Type B pancreatic cell (in vitro differentiated cells): ENCODE measurements around the gene DOK6. TPM values are rescaled to one million over a fixed set of nuclear protein-coding genes. Genes with fewer than 3 reads are reported as not detected.

Experiments
- DNase-seq: peaks from one replicate; pipeline ENCODE4 v3.0.0; 2021; ENCODE audit warnings: mixed read lengths; ENCODE audit not compliant: unreplicated experiment; ENCODE audit errors: extremely low spot score
- H3K27ac Mint-ChIP-seq: 2 replicates; pipeline ENCODE4 v1.8.0; 2021; ENCODE audit warnings: mild to moderate bottlenecking, mixed read lengths
- H3K27me3 Mint-ChIP-seq: 2 replicates; pipeline ENCODE4 v1.8.0; 2021; ENCODE audit warnings: mixed read lengths
- H3K36me3 Mint-ChIP-seq: 2 replicates; pipeline ENCODE4 v1.8.0; 2021; ENCODE audit warnings: mixed read lengths
- H3K4me1 Mint-ChIP-seq: one replicate; pipeline ENCODE4 v1.8.0; 2021; ENCODE audit warnings: mixed read lengths; ENCODE audit not compliant: unreplicated experiment
- H3K4me3 Mint-ChIP-seq: 2 replicates; pipeline ENCODE4 v1.8.0; 2021; ENCODE audit warnings: mild to moderate bottlenecking, mixed read lengths
- H3K9me3 Mint-ChIP-seq: 2 replicates; pipeline ENCODE4 v1.8.0; 2021; ENCODE audit warnings: mixed read lengths
- CTCF ChIP-seq: fragments of 200-600 bp; sonication (generic); conservative IDR thresholded peaks from 2 replicates; pipeline ENCODE4 v1.5.0; 2021; ENCODE audit warnings: antibody characterized with exemption, mild to moderate bottlenecking
- total RNA-seq: library from RNA; stranded (reverse); gene quantifications from 2 replicates; pipeline ENCODE4 v1.2.1, GENCODE V29; 2021; ENCODE audit warnings: low replicate concordance

Gene DOK6
- total RNA-seq, 1 donor from 2014 or later, result 7.3 TPM

DNA sequence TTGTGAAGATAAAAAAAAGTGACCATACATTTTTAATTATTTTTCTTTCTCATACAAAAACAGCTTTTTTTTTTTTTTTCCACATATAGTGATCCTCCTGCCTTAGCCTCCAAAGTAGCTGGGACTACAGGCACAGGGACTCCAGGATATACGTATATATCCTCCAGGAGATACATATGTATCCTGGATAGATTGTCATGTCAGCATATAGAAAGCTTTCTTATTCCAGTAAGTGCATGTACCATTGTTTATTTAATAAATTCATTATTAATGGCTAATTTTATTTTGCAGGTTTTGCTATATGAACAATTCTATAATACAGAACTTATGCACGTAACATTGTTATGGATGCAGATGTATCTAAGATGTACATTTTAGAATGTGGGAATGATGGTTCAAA is 138.7 kb downstream of the DOK6 start:
- H3K4me3 Mint-ChIP-seq, result no peak overlapping the region
- DNase-seq, result no peak
- H3K27ac Mint-ChIP-seq, result no peak overlapping the region
- H3K9me3 Mint-ChIP-seq, result no peaks in the 10 kb centered on the region
- H3K36me3 Mint-ChIP-seq, result no peaks in the 10 kb centered on the region
- no peaks in the 10 kb centered on the region for H3K27me3 Mint-ChIP-seq
- TF ChIP-seq CTCF, result no peak
- H3K4me1 Mint-ChIP-seq, result no peaks in the 10 kb centered on the region

DNA sequence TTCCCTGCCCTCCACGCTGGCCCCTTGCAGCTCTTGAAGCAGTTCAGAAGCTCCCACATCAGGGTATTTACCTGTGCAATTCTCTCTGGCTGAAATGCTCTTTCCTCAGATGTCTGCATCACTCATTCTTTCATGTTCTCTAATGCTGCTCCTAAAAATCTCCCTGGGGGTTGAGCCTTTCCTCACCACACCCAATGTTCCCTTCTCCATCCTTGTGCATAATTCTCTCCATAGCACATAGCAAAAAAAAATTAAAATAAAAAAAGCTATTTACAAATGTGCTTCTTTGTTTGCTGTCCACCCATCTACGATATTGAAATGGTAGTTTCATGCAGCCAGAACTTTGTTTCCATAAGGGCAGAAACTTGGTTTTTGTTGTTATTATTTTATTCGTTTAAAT is 155.5 kb downstream of the DOK6 start:
- H3K4me3 Mint-ChIP-seq, result no peak overlapping the region
- no peaks in the 10 kb centered on the region for H3K36me3 Mint-ChIP-seq
- no peak for TF ChIP-seq CTCF
- peaks cover 6% of the 10 kb centered on the region for H3K4me1 Mint-ChIP-seq
- DNase-seq, result no peak
- H3K9me3 Mint-ChIP-seq, result no peaks in the 10 kb centered on the region
- no peak overlapping the region for H3K27ac Mint-ChIP-seq
- no peaks in the 10 kb centered on the region for H3K27me3 Mint-ChIP-seq

DNA sequence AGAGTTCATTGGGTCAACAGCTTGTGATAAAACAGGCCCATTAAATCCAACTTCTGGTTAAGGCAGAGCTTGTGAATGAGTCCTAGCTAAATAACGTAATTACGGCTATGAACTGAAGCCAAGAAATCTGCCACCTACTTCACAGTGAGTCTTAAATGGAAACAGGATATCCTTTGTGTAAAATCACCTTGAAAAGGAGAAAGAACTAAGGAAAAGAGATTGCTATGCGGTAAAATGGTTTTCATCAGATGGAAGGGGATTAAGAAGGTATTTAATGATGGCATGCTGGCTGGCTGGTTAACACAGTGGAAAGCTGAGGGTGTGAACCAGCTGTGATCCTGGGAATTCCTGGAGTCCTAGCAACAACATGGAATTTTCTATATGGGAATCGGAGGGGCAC is 156.6 kb downstream of the DOK6 start:
- no peaks in the 10 kb centered on the region for H3K9me3 Mint-ChIP-seq
- no peaks in the 10 kb centered on the region for H3K36me3 Mint-ChIP-seq
- peaks cover 6% of the 10 kb centered on the region for H3K4me1 Mint-ChIP-seq
- DNase-seq, result no peak
- H3K27me3 Mint-ChIP-seq, result no peaks in the 10 kb centered on the region
- no peak overlapping the region for H3K4me3 Mint-ChIP-seq
- no peak for TF ChIP-seq CTCF
- H3K27ac Mint-ChIP-seq, result no peak overlapping the region

DNA sequence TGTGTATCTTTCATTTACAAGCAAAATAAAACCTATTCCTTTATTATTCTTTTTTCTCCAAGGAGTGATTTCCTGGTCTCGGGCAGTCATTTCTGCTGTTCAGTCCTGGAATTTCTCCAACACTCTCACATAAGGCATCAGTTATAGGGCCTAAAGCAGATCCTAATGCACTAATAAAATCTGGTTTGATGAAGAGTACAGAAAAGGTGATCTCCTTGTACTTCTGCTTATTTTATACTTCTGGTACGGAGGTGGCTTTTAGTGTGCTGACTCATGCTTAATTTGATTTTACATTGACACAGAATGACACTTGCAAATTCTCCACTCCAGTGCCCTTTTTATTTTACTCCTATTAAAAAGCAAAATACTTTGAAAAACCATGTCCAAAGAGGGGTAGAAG is 157.4 kb downstream of the DOK6 start:
- no peak overlapping the region for H3K4me3 Mint-ChIP-seq
- TF ChIP-seq CTCF, result no peak
- H3K4me1 Mint-ChIP-seq, result peaks cover 6% of the 10 kb centered on the region
- H3K36me3 Mint-ChIP-seq, result no peaks in the 10 kb centered on the region
- no peaks in the 10 kb centered on the region for H3K27me3 Mint-ChIP-seq
- no peak overlapping the region for H3K27ac Mint-ChIP-seq
- DNase-seq, result no peak
- H3K9me3 Mint-ChIP-seq, result no peaks in the 10 kb centered on the region

DNA sequence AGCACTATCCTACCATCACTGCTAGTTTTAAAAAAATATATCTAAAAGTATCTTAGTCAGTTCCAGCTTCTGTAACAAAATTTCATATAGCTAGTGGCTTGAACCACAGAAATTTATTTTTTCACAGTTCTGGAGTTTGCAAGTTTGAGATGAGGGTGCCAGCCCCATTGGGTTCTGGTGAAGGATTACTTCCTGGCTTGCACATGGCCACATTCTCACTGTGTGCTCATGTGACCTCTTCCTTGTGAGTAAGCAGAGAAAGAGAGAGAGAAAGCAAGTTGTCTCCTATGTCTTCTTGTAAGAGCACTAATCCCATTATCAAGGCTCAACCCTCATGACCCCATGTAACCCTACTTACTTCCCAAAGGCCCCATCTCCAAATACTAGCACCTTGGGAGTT is 158.9 kb downstream of the DOK6 start:
- Mint-ChIP-seq H3K27ac (no peak overlapping the region), H3K36me3 (no peaks in the 10 kb centered on the region), H3K27me3 (no peaks in the 10 kb centered on the region), H3K4me3 (no peak overlapping the region), H3K4me1 (peaks cover 6% of the 10 kb centered on the region), H3K9me3 (no peaks in the 10 kb centered on the region)
- TF ChIP-seq CTCF, result no peak
- no peak for DNase-seq

DNA sequence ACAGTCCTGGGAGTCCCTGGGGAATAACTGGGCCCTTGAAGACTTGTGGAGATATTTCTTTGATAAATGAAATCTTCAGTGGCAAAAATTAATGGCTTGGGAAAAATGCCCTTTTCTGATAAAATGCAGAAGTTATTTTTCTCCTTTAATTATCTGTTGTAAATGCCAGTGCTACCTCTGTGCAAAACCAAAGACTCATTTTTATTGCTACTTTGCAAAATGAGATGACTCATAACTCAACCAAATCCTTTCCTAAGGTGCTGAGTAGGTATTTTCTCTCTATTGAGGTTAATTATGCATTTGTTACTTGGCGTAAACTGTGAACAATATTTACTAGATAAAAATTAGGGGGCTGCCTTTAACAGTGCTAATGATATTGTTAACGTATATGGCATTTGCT is 163.9 kb downstream of the DOK6 start:
- H3K4me1 Mint-ChIP-seq, result no peaks in the 10 kb centered on the region
- H3K27ac Mint-ChIP-seq, result no peak overlapping the region
- H3K4me3 Mint-ChIP-seq, result no peak overlapping the region
- TF ChIP-seq CTCF, result no peak
- no peak for DNase-seq
- H3K36me3 Mint-ChIP-seq, result peaks cover 3% of the 10 kb centered on the region
- no peaks in the 10 kb centered on the region for H3K9me3 Mint-ChIP-seq
- no peaks in the 10 kb centered on the region for H3K27me3 Mint-ChIP-seq
